CD4-positive, alpha-beta memory T cell (primary cell): ENCODE results near the gene CAMKK2. TPM values are rescaled to one million over a fixed set of nuclear protein-coding genes. Genes with fewer than 3 reads are reported as not detected.

Experiments used
- CTCF ChIA-PET: fragments of 350-600 bp; sonication (Branson Sonifier 250); formaldehyde crosslinking; loops from one replicate; lab custom pipeline; 2021; ENCODE audit warnings: inconsistent platforms; ENCODE audit not compliant: partially characterized antibody; lab: Charles Lee
- POLR2A ChIA-PET: fragments of 350-600 bp; sonication (Branson Sonifier 250); formaldehyde crosslinking; loops from one replicate; lab custom pipeline; 2021; ENCODE audit not compliant: partially characterized antibody; lab: Charles Lee
- DNase-seq, 5 donors: peaks; one replicate each; pipeline versions ENCODE4 v3.0.0 to v3.0.0-alpha.2; 2020 to 2022; ENCODE audit warnings: mixed read lengths in 1 of 5
- H3K27ac ChIP-seq: one replicate; pipeline ENCODE4 v1.7.0; 2013; ENCODE audit warnings: low read depth, low read length
- H3K27me3 ChIP-seq: 2 replicates; pipeline ENCODE4 v1.7.0; 2013; ENCODE audit warnings: mild to moderate bottlenecking, low read length, moderate library complexity; ENCODE audit not compliant: insufficient read depth
- H3K36me3 ChIP-seq: 2 replicates; pipeline ENCODE4 v1.7.0; 2013; ENCODE audit warnings: mild to moderate bottlenecking, low read length, moderate library complexity; ENCODE audit not compliant: insufficient read depth
- H3K4me1 ChIP-seq: 2 replicates; pipeline ENCODE4 v1.7.0; 2013; ENCODE audit warnings: mild to moderate bottlenecking, low read length, moderate library complexity; ENCODE audit not compliant: insufficient read depth
- H3K4me3 ChIP-seq, 2 donors: one replicate each; pipeline ENCODE4 v1.7.0; 2013; ENCODE audit warnings: low read length in 2 of 2, mild to moderate bottlenecking in 1 of 2
- H3K9me3 ChIP-seq, 2 donors: one replicate each; pipeline ENCODE4 v1.7.0; 2013; ENCODE audit warnings: low read length in 2 of 2, control low read depth in 1 of 2; ENCODE audit not compliant: control insufficient read depth in 1 of 2
- H3K27ac Mint-ChIP-seq, 7 donors: one replicate each; pipeline ENCODE4 v1.8.0; 2020 to 2021; ENCODE audit warnings: mixed read lengths in 7 of 7, mild to moderate bottlenecking in 6 of 7, inconsistent platforms in 3 of 7, moderate library complexity in 3 of 7
- H3K27me3 Mint-ChIP-seq, 2 donors: one replicate each; pipeline ENCODE4 v1.8.0; 2020 to 2021; ENCODE audit warnings: mixed read lengths in 2 of 2
- H3K36me3 Mint-ChIP-seq, 2 donors: one replicate each; pipeline ENCODE4 v1.8.0; 2020 to 2021; ENCODE audit warnings: mixed read lengths in 2 of 2, inconsistent platforms in 1 of 2, mild to moderate bottlenecking in 1 of 2
- H3K4me1 Mint-ChIP-seq, 4 donors: one replicate each; pipeline ENCODE4 v1.8.0; 2020 to 2021; ENCODE audit warnings: mixed read lengths in 4 of 4, mild to moderate bottlenecking in 1 of 4
- H3K4me3 Mint-ChIP-seq, 8 donors: one replicate each; pipeline ENCODE4 v1.8.0; 2020 to 2021; ENCODE audit warnings: mixed read lengths in 8 of 8, mild to moderate bottlenecking in 7 of 8, moderate library complexity in 6 of 8, inconsistent platforms in 3 of 8
- H3K9me3 Mint-ChIP-seq, 8 donors: one replicate each; pipeline ENCODE4 v1.8.0; 2020 to 2021; ENCODE audit warnings: mixed read lengths in 8 of 8, mild to moderate bottlenecking in 5 of 8, inconsistent platforms in 3 of 8, moderate library complexity in 1 of 8
- intact Hi-C: fragments of 100-400 bp; cut with micrococcal nuclease; formaldehyde crosslinking; loops from one replicate; pipeline ENCODE4 v1.15.1; 2023
- polyA plus RNA-seq, 2 donors: library from polyadenylated mRNA; unstranded; fragments of 300-500 nt; fragmentation: Illumina TruSeq; gene quantifications; one replicate each; pipeline ENCODE4 v1.2.3, GENCODE V29; 2021
- total RNA-seq, 2 experiments: library from RNA; stranded (reverse); gene quantifications; one replicate each; pipeline ENCODE4 v1.2.3, GENCODE V29; 2021

Gene CAMKK2
- total and polyA plus RNA-seq, 4 experiments from 2014 or later, result 13.4 to 20.6 (median 18.5) TPM

DNA sequence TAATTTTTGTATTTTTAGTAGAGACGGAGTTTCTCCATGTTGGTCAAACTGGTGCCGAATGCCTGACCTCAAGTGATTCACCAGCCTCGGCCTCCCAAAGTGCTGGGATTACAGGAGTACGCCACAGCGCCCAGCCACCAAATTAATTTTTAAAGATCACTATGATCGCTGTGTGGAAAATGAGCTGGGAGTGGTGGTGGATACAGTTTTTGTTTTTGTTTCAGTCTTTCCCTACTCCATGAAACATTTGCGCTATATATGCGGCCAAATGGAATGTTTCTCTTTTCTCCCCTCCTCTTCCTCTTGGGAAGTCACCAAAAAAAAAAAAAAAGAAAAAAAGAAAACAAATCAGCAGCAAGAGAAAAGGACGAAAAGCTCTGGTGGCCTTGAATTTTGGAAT lies 107.4 kb downstream of the CAMKK2 start:
- DNase-seq, result no peak
- peaks cover 0 to 2% (median 0%) of the 10 kb centered on the region in 4 donors for H3K4me1 Mint-ChIP-seq
- Histone ChIP-seq H3K9me3 (no peaks in the 10 kb centered on the region), H3K4me1 (no peaks in the 10 kb centered on the region), H3K27ac (no peak overlapping the region), H3K27me3 (no peaks in the 10 kb centered on the region), H3K4me3 (no peak overlapping the region), H3K36me3 (no peaks in the 10 kb centered on the region)
- intact Hi-C loops, result no loop called here
- H3K27ac Mint-ChIP-seq, result no peak overlapping the region
- POLR2A ChIA-PET, result no interaction called here
- no peaks in the 10 kb centered on the region for H3K36me3 Mint-ChIP-seq
- H3K4me3 Mint-ChIP-seq, result no peak overlapping the region
- H3K9me3 Mint-ChIP-seq, result no peaks in the 10 kb centered on the region
- CTCF ChIA-PET, result interaction anchor here (1.2 to 1.6 kb wide), 2 partner anchors 10 to 18 kb away, joined by 3 to 7 read pairs; no protein-coding TSS in a partner anchor
- H3K27me3 Mint-ChIP-seq, result no peaks in the 10 kb centered on the region

DNA sequence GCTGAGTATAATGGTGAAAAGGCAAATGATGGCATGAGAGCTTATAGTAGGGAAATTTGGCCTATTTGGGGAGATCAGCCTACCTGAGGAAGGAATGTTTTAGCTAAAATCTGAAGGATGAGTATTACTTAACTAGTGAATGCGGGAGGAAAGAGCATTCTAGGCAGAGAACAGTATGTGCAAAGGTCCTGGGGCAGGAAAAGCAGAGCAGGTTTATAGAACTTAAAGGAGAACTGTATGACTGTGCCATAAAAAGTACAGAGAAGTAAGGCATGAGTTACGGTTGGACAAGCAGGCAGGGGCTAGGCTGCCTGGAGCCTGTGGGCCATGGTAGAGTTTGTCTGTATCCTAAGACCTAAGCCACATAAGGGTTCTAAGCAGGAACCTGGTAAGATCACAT lies 108.3 kb downstream of the CAMKK2 start:
- no peaks in the 10 kb centered on the region for H3K36me3 Mint-ChIP-seq
- no peaks in the 10 kb centered on the region for H3K27me3 ChIP-seq
- DNase-seq, result no peak
- no peaks in the 10 kb centered on the region for H3K9me3 ChIP-seq
- H3K9me3 Mint-ChIP-seq, result no peaks in the 10 kb centered on the region
- H3K27me3 Mint-ChIP-seq, result no peaks in the 10 kb centered on the region
- no peak overlapping the region for H3K27ac Mint-ChIP-seq
- ChIA-PET POLR2A (no interaction called here), CTCF (no interaction called here)
- H3K4me1 Mint-ChIP-seq, result peaks cover 0 to 2% (median 0%) of the 10 kb centered on the region in 4 donors
- no peak overlapping the region for H3K4me3 ChIP-seq
- intact Hi-C loops, result no loop called here
- no peaks in the 10 kb centered on the region for H3K4me1 ChIP-seq
- no peak overlapping the region for H3K4me3 Mint-ChIP-seq
- no peaks in the 10 kb centered on the region for H3K36me3 ChIP-seq
- no peak overlapping the region for H3K27ac ChIP-seq

Other genes starting within 250 kb of the CAMKK2 start
- 1 to 10 TPM; 7.0 to 7.3 TPM for gene P2RX7, start 163.8 kb downstream of the CAMKK2 start, total RNA-seq
- gene P2RX7, start 163.8 kb downstream of the CAMKK2 start, polyA plus RNA-seq, result 1 to 10 TPM; 3.8 to 8.6 TPM
- 10 to 100 TPM; 48.3 to 57.1 TPM for gene P2RX4, start 86.6 kb downstream of the CAMKK2 start, total RNA-seq
- 10 to 100 TPM; 35.4 to 66.0 TPM for gene P2RX4, start 86.6 kb downstream of the CAMKK2 start, polyA plus RNA-seq
- gene ANAPC5, start 55.7 kb upstream of the CAMKK2 start, total RNA-seq, result 100 to 1,000 TPM; 143 to 144 TPM
- 100 to 1,000 TPM; 142 to 231 TPM for gene ANAPC5, start 55.7 kb upstream of the CAMKK2 start, polyA plus RNA-seq
- 10 to 100 TPM; 88.6 to 95.3 TPM for gene RNF34, start 103.4 kb upstream of the CAMKK2 start, total RNA-seq
- gene RNF34, start 103.4 kb upstream of the CAMKK2 start, polyA plus RNA-seq, result 10 to 100 TPM; 61.3 to 84.7 TPM